HEK293 (cell line): ENCODE data around the gene PITPNB.

Experiments used
- CTCF ChIA-PET: fragments of 350-600 bp; formaldehyde crosslinking; extraction: SDS; loops from one replicate; lab custom pipeline; 2021; ENCODE audit warnings: antibody characterized with exemption; lab: Yijun Ruan, JAX
- POLR2A ChIA-PET: fragments of 300-600 bp; formaldehyde crosslinking; extraction: SDS; loops from one replicate; lab custom pipeline; 2020; ENCODE audit warnings: antibody characterized with exemption, inconsistent platforms; lab: Yijun Ruan, JAX
- H3K27ac ChIP-seq: fragments of 200-500 bp; sonication (Bioruptor generic); 2 replicates; pipeline ENCODE4 v1.5.1; 2014; ENCODE audit warnings: low read depth, low read length, control low read depth, inconsistent platforms; ENCODE audit errors: extremely low read depth
- H3K36me3 ChIP-seq, 2 experiments: fragments of 200-500 bp in 1 of 2; sonication (Bioruptor generic) in 1 of 2; 1 replicate in 1 of 2; 2 replicates in 1 of 2; pipeline ENCODE4 v1.5.1; 2014 to 2017; ENCODE audit warnings: inconsistent platforms in 2 of 2, low read length in 2 of 2; ENCODE audit not compliant: control insufficient read depth in 2 of 2, insufficient read depth in 1 of 2
- H3K4me1 ChIP-seq: fragments of 200-500 bp; sonication (Bioruptor generic); 2 replicates; pipeline ENCODE4 v1.5.1; 2014; ENCODE audit warnings: mild to moderate bottlenecking, low read length, inconsistent platforms; ENCODE audit not compliant: control insufficient read depth, insufficient read depth
- H3K4me3 ChIP-seq: 2 replicates; pipeline ENCODE4 v1.5.1; 2011; ENCODE audit warnings: low read depth, mild to moderate bottlenecking, control low read depth, low read length, moderate library complexity
- H3K9me3 ChIP-seq: fragments of 200-500 bp; sonication (Bioruptor generic); 2 replicates; pipeline ENCODE4 v1.5.1; 2014; ENCODE audit warnings: low read depth, low read length, inconsistent platforms; ENCODE audit not compliant: control insufficient read depth, insufficient read depth
- KLF10 ChIP-seq: fragments of 450-650 bp; IDR thresholded peaks from 2 replicates; pipeline ENCODE4 v1.5.1; 2018; ENCODE audit warnings: missing biosample characterization, mild to moderate bottlenecking, missing genetic modification characterization
- ZBTB8A ChIP-seq: fragments of 450-650 bp; formaldehyde crosslinking; IDR thresholded peaks from 2 replicates; pipeline ENCODE4 v1.5.1; 2016; ENCODE audit warnings: missing biosample characterization, missing genetic modification characterization
- ZNF112 ChIP-seq: fragments of 450-650 bp; formaldehyde crosslinking; IDR thresholded peaks from 2 replicates; pipeline ENCODE4 v1.5.0; 2017; ENCODE audit warnings: missing biosample characterization, missing genetic modification characterization
- ZNF16 ChIP-seq: fragments of 450-650 bp; formaldehyde crosslinking; IDR thresholded peaks from 2 replicates; pipeline ENCODE4 v1.5.1; 2016; ENCODE audit warnings: low read depth, missing biosample characterization, missing genetic modification characterization
- ZNF26 ChIP-seq: fragments of 450-650 bp; formaldehyde crosslinking; IDR thresholded peaks from 2 replicates; pipeline ENCODE4 v1.5.1; 2016; ENCODE audit warnings: missing biosample characterization, missing genetic modification characterization
- ZNF324 ChIP-seq: fragments of 450-650 bp; formaldehyde crosslinking; IDR thresholded peaks from 2 replicates; pipeline ENCODE4 v1.5.1; 2016; ENCODE audit warnings: missing biosample characterization, missing genetic modification characterization
- ZNF341 ChIP-seq: fragments of 450-650 bp; formaldehyde crosslinking; IDR thresholded peaks from 2 replicates; pipeline ENCODE4; 2016; ENCODE audit warnings: low read depth, missing biosample characterization, missing genetic modification characterization
- ZNF366 ChIP-seq: fragments of 450-650 bp; formaldehyde crosslinking; conservative IDR thresholded peaks from 2 replicates; pipeline ENCODE4 v1.5.1; 2016; ENCODE audit warnings: missing biosample characterization, missing genetic modification characterization
- ZNF555 ChIP-seq: fragments of 450-650 bp; formaldehyde crosslinking; conservative IDR thresholded peaks from 2 replicates; pipeline ENCODE4 v1.5.1; 2017; ENCODE audit warnings: missing biosample characterization, mild to moderate bottlenecking, missing genetic modification characterization, inconsistent platforms
- ZNF621 ChIP-seq: fragments of 450-650 bp; formaldehyde crosslinking; IDR thresholded peaks from 2 replicates; pipeline ENCODE4 v1.5.1; 2017; ENCODE audit warnings: missing biosample characterization, missing genetic modification characterization
- ZNF664 ChIP-seq: fragments of 450-650 bp; formaldehyde crosslinking; IDR thresholded peaks from 2 replicates; pipeline ENCODE4 v1.5.1; 2016; ENCODE audit warnings: missing biosample characterization, missing genetic modification characterization
- ZNF692 ChIP-seq: fragments of 450-650 bp; formaldehyde crosslinking; IDR thresholded peaks from 2 replicates; pipeline ENCODE4 v1.5.1; 2016; ENCODE audit warnings: missing biosample characterization, missing genetic modification characterization
- ZNF747 ChIP-seq: fragments of 450-650 bp; formaldehyde crosslinking; IDR thresholded peaks from 2 replicates; pipeline ENCODE4 v1.5.1; 2016; ENCODE audit warnings: missing biosample characterization, missing genetic modification characterization
- ZNF777 ChIP-seq: fragments of 450-650 bp; formaldehyde crosslinking; IDR thresholded peaks from 2 replicates; pipeline ENCODE4 v1.5.1; 2017; ENCODE audit warnings: missing biosample characterization, missing genetic modification characterization, borderline replicate concordance
- TF ChIP-seq, protein P1 (sequence below): fragments of 450-650 bp; formaldehyde crosslinking; IDR thresholded peaks from 2 replicates; pipeline ENCODE4; 2016; ENCODE audit warnings: missing biosample characterization, missing genetic modification characterization
- TF ChIP-seq, protein P2 (sequence below): fragments of 450-650 bp; formaldehyde crosslinking; IDR thresholded peaks from 2 replicates; pipeline ENCODE4 v1.5.1; 2016; ENCODE audit warnings: missing biosample characterization, missing genetic modification characterization
- TF ChIP-seq, protein P3 (sequence below): fragments of 450-650 bp; formaldehyde crosslinking; IDR thresholded peaks from 2 replicates; pipeline ENCODE4 v1.5.1; 2017; ENCODE audit warnings: missing biosample characterization, missing genetic modification characterization
- TF ChIP-seq, protein P4 (sequence below): fragments of 450-650 bp; formaldehyde crosslinking; IDR thresholded peaks from 2 replicates; pipeline ENCODE4 v1.5.1; 2016; ENCODE audit warnings: missing biosample characterization, missing genetic modification characterization
- TF ChIP-seq, protein P5 (sequence below): fragments of 450-650 bp; formaldehyde crosslinking; conservative IDR thresholded peaks from 2 replicates; pipeline ENCODE4 v1.5.1; 2016; ENCODE audit warnings: low read depth, missing biosample characterization, missing genetic modification characterization

The PITPNB gene

GRCh38 chr22:27836181-27836580 lies 82.9 kb downstream of the PITPNB start (continued):
- TF ChIP-seq ZNF26 (tag by site-specific recombination) (no peak), ZNF747 (tag by site-specific recombination) (no peak), ZNF692 (peak; percentile 95), ZNF664 (no peak), ZNF555 (no peak), ZNF324 (tag by site-specific recombination) (no peak), ZNF16 (tag by site-specific recombination) (no peak), ZBTB8A (tag by site-specific recombination) (peak; percentile 50)
- TF ChIP-seq, protein P1, sequence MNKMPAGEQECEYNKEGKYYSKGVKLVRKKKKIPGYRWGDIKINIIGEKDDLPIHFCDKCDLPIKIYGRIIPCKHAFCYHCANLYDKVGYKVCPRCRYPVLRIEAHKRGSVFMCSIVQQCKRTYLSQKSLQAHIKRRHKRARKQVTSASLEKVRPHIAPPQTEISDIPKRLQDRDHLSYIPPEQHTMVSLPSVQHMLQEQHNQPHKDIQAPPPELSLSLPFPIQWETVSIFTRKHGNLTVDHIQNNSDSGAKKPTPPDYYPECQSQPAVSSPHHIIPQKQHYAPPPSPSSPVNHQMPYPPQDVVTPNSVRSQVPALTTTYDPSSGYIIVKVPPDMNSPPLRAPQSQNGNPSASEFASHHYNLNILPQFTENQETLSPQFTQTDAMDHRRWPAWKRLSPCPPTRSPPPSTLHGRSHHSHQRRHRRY (tag by site-specific recombination): no peak

GRCh38 chr22:27835446-27835845 lies 83.6 kb downstream of the PITPNB start:
- Histone ChIP-seq H3K27ac (no peak overlapping the region), H3K9me3 (no peaks in the 10 kb centered on the region), H3K36me3 (peaks cover 0 to under 1% of the 10 kb centered on the region in 2 experiments; a peak in 1 of 3 replicates), H3K4me1 (no peaks in the 10 kb centered on the region), H3K4me3 (no peak overlapping the region)
- CTCF ChIA-PET: no interaction called here
- no peak for TF ChIP-seq ZNF112 (tag by site-specific recombination)
- TF ChIP-seq, protein P2, sequence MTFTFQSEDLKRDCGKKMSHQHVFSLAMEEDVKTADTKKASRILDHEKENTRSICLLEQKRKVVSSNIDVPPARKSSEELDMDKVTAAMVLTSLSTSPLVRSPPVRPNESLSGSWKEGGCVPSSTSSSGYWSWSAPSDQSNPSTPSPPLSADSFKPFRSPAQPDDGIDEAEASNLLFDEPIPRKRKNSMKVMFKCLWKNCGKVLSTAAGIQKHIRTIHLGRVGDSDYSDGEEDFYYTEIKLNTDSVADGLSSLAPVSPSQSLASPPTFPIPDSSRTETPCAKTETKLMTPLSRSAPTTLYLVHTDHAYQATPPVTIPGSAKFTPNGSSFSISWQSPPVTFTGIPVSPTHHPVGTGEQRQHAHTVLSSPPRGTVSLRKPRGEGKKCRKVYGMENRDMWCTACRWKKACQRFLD: no peak
- TF ChIP-seq ZNF341 (tag by site-specific recombination): no peak
- TF ChIP-seq, protein P3, sequence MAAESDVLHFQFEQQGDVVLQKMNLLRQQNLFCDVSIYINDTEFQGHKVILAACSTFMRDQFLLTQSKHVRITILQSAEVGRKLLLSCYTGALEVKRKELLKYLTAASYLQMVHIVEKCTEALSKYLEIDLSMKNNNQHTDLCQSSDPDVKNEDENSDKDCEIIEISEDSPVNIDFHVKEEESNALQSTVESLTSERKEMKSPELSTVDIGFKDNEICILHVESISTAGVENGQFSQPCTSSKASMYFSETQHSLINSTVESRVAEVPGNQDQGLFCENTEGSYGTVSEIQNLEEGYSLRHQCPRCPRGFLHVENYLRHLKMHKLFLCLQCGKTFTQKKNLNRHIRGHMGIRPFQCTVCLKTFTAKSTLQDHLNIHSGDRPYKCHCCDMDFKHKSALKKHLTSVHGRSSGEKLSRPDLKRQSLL: no peak
- TF ChIP-seq ZNF777: no peak
- TF ChIP-seq ZNF366: no peak
- TF ChIP-seq, protein P4, sequence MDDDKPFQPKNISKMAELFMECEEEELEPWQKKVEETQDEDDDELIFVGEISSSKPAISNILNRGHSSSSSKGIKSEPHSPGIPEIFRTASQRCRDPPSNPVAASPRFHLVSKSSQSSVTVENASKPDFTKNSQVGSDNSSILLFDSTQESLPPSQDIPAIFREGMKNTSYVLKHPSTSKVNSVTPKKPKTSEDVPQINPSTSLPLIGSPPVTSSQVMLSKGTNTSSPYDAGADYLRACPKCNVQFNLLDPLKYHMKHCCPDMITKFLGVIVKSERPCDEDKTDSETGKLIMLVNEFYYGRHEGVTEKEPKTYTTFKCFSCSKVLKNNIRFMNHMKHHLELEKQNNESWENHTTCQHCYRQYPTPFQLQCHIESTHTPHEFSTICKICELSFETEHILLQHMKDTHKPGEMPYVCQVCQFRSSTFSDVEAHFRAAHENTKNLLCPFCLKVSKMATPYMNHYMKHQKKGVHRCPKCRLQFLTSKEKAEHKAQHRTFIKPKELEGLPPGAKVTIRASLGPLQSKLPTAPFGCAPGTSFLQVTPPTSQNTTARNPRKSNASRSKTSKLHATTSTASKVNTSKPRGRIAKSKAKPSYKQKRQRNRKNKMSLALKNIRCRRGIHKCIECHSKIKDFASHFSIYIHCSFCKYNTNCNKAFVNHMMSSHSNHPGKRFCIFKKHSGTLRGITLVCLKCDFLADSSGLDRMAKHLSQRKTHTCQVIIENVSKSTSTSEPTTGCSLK: no peak
- TF ChIP-seq, protein P5, sequence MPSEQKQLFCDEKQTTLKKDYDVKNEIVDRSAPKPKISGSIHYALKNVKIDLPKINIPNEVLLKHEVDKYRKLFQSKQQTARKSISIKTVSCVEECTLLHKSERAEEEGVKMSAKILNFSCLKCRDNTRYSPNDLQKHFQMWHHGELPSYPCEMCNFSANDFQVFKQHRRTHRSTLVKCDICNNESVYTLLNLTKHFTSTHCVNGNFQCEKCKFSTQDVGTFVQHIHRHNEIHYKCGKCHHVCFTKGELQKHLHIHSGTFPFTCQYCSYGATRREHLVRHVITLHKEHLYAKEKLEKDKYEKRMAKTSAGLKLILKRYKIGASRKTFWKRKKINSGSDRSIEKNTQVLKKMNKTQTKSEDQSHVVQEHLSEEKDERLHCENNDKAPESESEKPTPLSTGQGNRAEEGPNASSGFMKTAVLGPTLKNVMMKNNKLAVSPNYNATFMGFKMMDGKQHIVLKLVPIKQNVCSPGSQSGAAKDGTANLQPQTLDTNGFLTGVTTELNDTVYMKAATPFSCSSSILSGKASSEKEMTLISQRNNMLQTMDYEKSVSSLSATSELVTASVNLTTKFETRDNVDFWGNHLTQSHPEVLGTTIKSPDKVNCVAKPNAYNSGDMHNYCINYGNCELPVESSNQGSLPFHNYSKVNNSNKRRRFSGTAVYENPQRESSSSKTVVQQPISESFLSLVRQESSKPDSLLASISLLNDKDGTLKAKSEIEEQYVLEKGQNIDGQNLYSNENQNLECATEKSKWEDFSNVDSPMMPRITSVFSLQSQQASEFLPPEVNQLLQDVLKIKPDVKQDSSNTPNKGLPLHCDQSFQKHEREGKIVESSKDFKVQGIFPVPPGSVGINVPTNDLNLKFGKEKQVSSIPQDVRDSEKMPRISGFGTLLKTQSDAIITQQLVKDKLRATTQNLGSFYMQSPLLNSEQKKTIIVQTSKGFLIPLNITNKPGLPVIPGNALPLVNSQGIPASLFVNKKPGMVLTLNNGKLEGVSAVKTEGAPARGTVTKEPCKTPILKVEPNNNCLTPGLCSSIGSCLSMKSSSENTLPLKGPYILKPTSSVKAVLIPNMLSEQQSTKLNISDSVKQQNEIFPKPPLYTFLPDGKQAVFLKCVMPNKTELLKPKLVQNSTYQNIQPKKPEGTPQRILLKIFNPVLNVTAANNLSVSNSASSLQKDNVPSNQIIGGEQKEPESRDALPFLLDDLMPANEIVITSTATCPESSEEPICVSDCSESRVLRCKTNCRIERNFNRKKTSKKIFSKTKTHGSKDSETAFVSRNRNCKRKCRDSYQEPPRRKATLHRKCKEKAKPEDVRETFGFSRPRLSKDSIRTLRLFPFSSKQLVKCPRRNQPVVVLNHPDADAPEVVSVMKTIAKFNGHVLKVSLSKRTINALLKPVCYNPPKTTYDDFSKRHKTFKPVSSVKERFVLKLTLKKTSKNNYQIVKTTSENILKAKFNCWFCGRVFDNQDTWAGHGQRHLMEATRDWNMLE (tag by site-specific recombination): no peak
- no peak for TF ChIP-seq KLF10 (tag by site-specific recombination)
- TF ChIP-seq ZNF621: no peak
- POLR2A ChIA-PET: no interaction called here
